Kidney (tissue), 14 donors: ENCODE measurements around the gene DAB1. TPM values are rescaled to one million over a fixed set of nuclear protein-coding genes. Genes with fewer than 3 reads are reported as not detected.

Experiments
- DNase-seq, 5 donors: peaks; one replicate each; pipeline ENCODE4 v3.0.0-alpha.2; 2013 to 2020
- FAIRE-seq: peaks from 2 replicates; lab custom pipeline; 2012; peaks lifted over from hg19 to GRCh38; lab: Jason Lieb, UNC
- H3K27ac ChIP-seq, 2 donors: one replicate each; pipeline ENCODE4 v1.7.0; 2013; ENCODE audit warnings: low read depth in 2 of 2, low read length in 2 of 2, inconsistent platforms in 1 of 2
- H3K27me3 ChIP-seq: one replicate; pipeline ENCODE4 v1.7.1; 2013; ENCODE audit warnings: low read length, inconsistent platforms; ENCODE audit not compliant: control insufficient read depth, insufficient read depth
- H3K36me3 ChIP-seq, 3 donors: one replicate each; pipeline versions ENCODE4 v1.7.0 to v1.7.1; 2013; ENCODE audit warnings: low read length in 3 of 3, control low read depth in 1 of 3, inconsistent platforms in 1 of 3; ENCODE audit not compliant: insufficient read depth in 3 of 3, control insufficient read depth in 2 of 3
- H3K4me1 ChIP-seq, 3 donors: one replicate each; pipeline versions ENCODE4 v1.7.0 to v1.7.1; 2013; ENCODE audit warnings: low read length in 3 of 3, inconsistent platforms in 1 of 3, low read depth in 1 of 3; ENCODE audit not compliant: control insufficient read depth in 2 of 3, insufficient read depth in 2 of 3
- H3K4me3 ChIP-seq, 3 donors: one replicate each; pipeline versions ENCODE4 v1.7.0 to v1.8.1; 2013; ENCODE audit warnings: low read length in 3 of 3, control low read depth in 1 of 3, inconsistent platforms in 1 of 3
- H3K9ac ChIP-seq, 3 donors: one replicate each; pipeline versions ENCODE4 v1.7.0 to v1.7.1; 2013; ENCODE audit warnings: low read length in 3 of 3, control low read depth in 1 of 3, inconsistent platforms in 1 of 3
- H3K9me3 ChIP-seq, 3 donors: one replicate each; pipeline versions ENCODE4 v1.7.0 to v1.7.1; 2013; ENCODE audit warnings: low read length in 3 of 3, control low read depth in 1 of 3, inconsistent platforms in 1 of 3; ENCODE audit not compliant: control insufficient read depth in 2 of 3, insufficient read depth in 1 of 3
- CTCF ChIP-seq: IDR thresholded peaks from 3 replicates; pipeline ENCODE4 v1.5.1; 2012; ENCODE audit warnings: mild to moderate bottlenecking, moderate library complexity, borderline replicate concordance; ENCODE audit not compliant: insufficient read depth; ENCODE audit errors: extremely low read depth
- intact Hi-C: fragments of 100-400 bp; cut with DNase I; formaldehyde crosslinking; loops from one replicate; pipeline ENCODE4 v1.11.1; 2022
- polyA plus RNA-seq: library from polyadenylated mRNA; stranded (reverse); fragments of 350-450 nt; fragmentation: Illumina TruSeq; extraction: RNeasy Lipid Tissue Mini Kit (QIAGEN cat#74804); gene quantifications from one replicate; pipeline ENCODE4 v1.2.3, GENCODE V29; 2014; ENCODE audit warnings: low read depth, low replicate concordance; ENCODE audit not compliant: insufficient read depth
- total RNA-seq: library from RNA; stranded (reverse); fragmentation: NEBNext Ultra II Directional; extraction: Animal tissue kit (Norgen Biotek cat#: 25700); gene quantifications from one replicate; pipeline ENCODE4 v1.2.1, GENCODE V29; 2021
- donor health status: control.
- donor health status: control.
- donor health status: control.
- donor health status: control.
- donor health status: control.
- donor health status: DM: yes; HTN: yes; CAD: no.
- donor health status: Normal renal cell carcinoma (clear cell type).

DAB1 gene
- total and polyA plus RNA-seq, 2 donors from 2014 or later, result 2.3 TPM; not detected in 1

- FAIRE-seq (no peak), DNase-seq (no peak)
- no peak overlapping the region for H3K27ac ChIP-seq
- H3K9ac ChIP-seq, result no peak overlapping the region
- no peaks in the 10 kb centered on the region for H3K36me3 ChIP-seq
- intact Hi-C loops, result no loop called here
- H3K9me3 ChIP-seq, result no peaks in the 10 kb centered on the region
- H3K4me3 ChIP-seq, result no peak overlapping the region
- H3K4me1 ChIP-seq, result no peaks in the 10 kb centered on the region
- no peaks in the 10 kb centered on the region for H3K27me3 ChIP-seq
- TF ChIP-seq CTCF, result no peak
These were observed 260.1 kb downstream of the DAB1 start for GRCh38 chr1:57163789-57164188.

GRCh38 chr1:57163325-57163724 is 260.5 kb downstream of the DAB1 start:
- DNase-seq, result no peak
- no peak for TF ChIP-seq CTCF
- no peak overlapping the region for H3K9ac ChIP-seq
- no peak overlapping the region for H3K27ac ChIP-seq
- intact Hi-C loops, result no loop called here
- H3K4me1 ChIP-seq, result no peaks in the 10 kb centered on the region
- no peaks in the 10 kb centered on the region for H3K27me3 ChIP-seq
- no peak for FAIRE-seq
- H3K4me3 ChIP-seq, result no peak overlapping the region
- H3K9me3 ChIP-seq, result no peaks in the 10 kb centered on the region
- no peaks in the 10 kb centered on the region for H3K36me3 ChIP-seq

- Histone ChIP-seq H3K9ac (no peak overlapping the region), H3K4me3 (no peak overlapping the region), H3K9me3 (no peaks in the 10 kb centered on the region), H3K27ac (no peak overlapping the region), H3K27me3 (no peaks in the 10 kb centered on the region), H3K36me3 (no peaks in the 10 kb centered on the region), H3K4me1 (no peaks in the 10 kb centered on the region)
- intact Hi-C loops, result no loop called here
- DNase-seq (no peak), FAIRE-seq (no peak)
- no peak for TF ChIP-seq CTCF
These were observed 261.1 kb downstream of the DAB1 start for GRCh38 chr1:57162607-57163261.

GRCh38 chr1:57160594-57160993 is 263.3 kb downstream of the DAB1 start:
- Histone ChIP-seq H3K27ac (no peak overlapping the region), H3K9me3 (no peaks in the 10 kb centered on the region), H3K36me3 (no peaks in the 10 kb centered on the region), H3K27me3 (no peaks in the 10 kb centered on the region), H3K9ac (no peak overlapping the region), H3K4me1 (no peaks in the 10 kb centered on the region), H3K4me3 (no peak overlapping the region)
- no peak for DNase-seq
- no peak for TF ChIP-seq CTCF
- intact Hi-C loops, result no loop called here
- no peak for FAIRE-seq
